ENCODE results near the gene C11orf98.

Gene C11orf98

GRCh38 chr11:62613291-62613778 lies 51.7 kb downstream of the C11orf98 start:
- in situ Hi-C loops (cut with MboI; ENCODE audit: low sequenced_read_pairs), result no loop called here

All from HL-60/S4 treated with retinoic acid at 250 ng/mL for 4 days and 3 days (cell line).